ENCODE measurements around the gene CYB5D1. TPM values are rescaled to one million over a fixed set of nuclear protein-coding genes. Genes with fewer than 3 reads are reported as not detected.
A peak's percentile ranks its signal among the peaks of the same experiment; 100 is the strongest.

The CYB5D1 gene
- polyA plus RNA-seq, 1 experiment, result 8.1 TPM

- ChIA-PET CTCF (interaction anchor here (0.6 to 1.5 kb wide), 3 partner anchors 13 to 25 kb away, joined by 3 read pairs; no protein-coding TSS in a partner anchor), POLR2A (interaction anchor here (4.3 kb wide), 1 partner anchor 19 kb away, joined by 21 read pairs; the partner anchor contains the start of genes CYB5D1 and NAA38)
- peak overlapping the region; percentile 68 for H3K27ac ChIP-seq (ENCODE audit: low read depth, low read length)
- no peak for DNase-seq (ENCODE audit: low read depth, low spot score)
- no peaks in the 10 kb centered on the region; the same call in 1 of the 2 replicates for H3K9me3 ChIP-seq (ENCODE audit: control insufficient read depth, insufficient read depth, low read length)
- TF ChIP-seq, protein P1, sequence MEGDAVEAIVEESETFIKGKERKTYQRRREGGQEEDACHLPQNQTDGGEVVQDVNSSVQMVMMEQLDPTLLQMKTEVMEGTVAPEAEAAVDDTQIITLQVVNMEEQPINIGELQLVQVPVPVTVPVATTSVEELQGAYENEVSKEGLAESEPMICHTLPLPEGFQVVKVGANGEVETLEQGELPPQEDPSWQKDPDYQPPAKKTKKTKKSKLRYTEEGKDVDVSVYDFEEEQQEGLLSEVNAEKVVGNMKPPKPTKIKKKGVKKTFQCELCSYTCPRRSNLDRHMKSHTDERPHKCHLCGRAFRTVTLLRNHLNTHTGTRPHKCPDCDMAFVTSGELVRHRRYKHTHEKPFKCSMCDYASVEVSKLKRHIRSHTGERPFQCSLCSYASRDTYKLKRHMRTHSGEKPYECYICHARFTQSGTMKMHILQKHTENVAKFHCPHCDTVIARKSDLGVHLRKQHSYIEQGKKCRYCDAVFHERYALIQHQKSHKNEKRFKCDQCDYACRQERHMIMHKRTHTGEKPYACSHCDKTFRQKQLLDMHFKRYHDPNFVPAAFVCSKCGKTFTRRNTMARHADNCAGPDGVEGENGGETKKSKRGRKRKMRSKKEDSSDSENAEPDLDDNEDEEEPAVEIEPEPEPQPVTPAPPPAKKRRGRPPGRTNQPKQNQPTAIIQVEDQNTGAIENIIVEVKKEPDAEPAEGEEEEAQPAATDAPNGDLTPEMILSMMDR (IDR thresholded peaks at IDR 0.05; ENCODE audit: low read depth, low read length), result no peak
- H3K27me3 ChIP-seq (ENCODE audit: control insufficient read depth, insufficient read depth, low read length), result no peaks in the 10 kb centered on the region
- peak overlapping the region; percentile 84 for H3K4me3 ChIP-seq (ENCODE audit: low read depth, low read length)
Observed at GRCh38 chr17:7838090-7839075, 19.4 kb upstream of the CYB5D1 start.

- CTCF ChIA-PET, result interaction anchor here (0.6 kb wide), 1 partner anchor 24 kb away, joined by 3 read pairs; no protein-coding TSS in a partner anchor
- Histone ChIP-seq H3K27me3 (ENCODE audit: control insufficient read depth, insufficient read depth, low read length) (no peaks in the 10 kb centered on the region), H3K4me3 (ENCODE audit: low read depth, low read length) (peak overlapping the region; percentile 84), H3K9me3 (ENCODE audit: control insufficient read depth, insufficient read depth, low read length) (peaks cover 3% of the 10 kb centered on the region; the same call in 1 of the 2 replicates), H3K27ac (ENCODE audit: low read depth, low read length) (peak overlapping the region; percentile 68)
- TF ChIP-seq, protein P1 (IDR thresholded peaks at IDR 0.05; ENCODE audit: low read depth, low read length), result no peak
- POLR2A ChIA-PET, result interaction anchor here (4.3 kb wide), 1 partner anchor 18 kb away, joined by 21 read pairs; the partner anchor contains the start of genes CYB5D1 and NAA38
- no peak for DNase-seq (ENCODE audit: low read depth, low spot score)
Observed at GRCh38 chr17:7839190-7839875, 18.5 kb upstream of the CYB5D1 start.

DNA sequence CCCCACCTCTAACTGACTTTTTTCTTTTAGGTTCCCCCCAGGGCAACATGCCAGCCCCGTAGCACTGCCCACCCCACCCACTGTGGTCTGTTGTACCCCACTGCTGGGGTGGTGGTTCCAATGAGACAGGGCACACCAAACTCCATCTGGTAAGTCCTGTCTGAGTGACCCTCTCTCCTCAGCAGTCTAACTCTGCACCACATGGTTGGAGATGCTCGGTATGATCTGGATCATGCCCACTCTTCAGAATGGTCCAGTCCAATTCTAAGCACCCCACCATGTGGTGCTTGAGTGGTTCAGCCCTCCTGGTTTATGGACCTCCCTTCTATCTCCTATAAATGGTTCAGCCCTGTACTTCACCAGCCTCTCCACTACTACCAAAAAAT lies 17.9 kb upstream of the CYB5D1 start:
- H3K27me3 ChIP-seq (ENCODE audit: control insufficient read depth, insufficient read depth, low read length), result no peaks in the 10 kb centered on the region
- ChIA-PET CTCF (no interaction called here), POLR2A (no interaction called here)
- 0 out of 2 replicates have a peak overlapping the region, but pooled peaks have one; percentile 20 for H3K4me3 ChIP-seq (ENCODE audit: low read depth, low read length)
- H3K27ac ChIP-seq (ENCODE audit: low read depth, low read length), result no peak overlapping the region
- TF ChIP-seq, protein P1 (IDR thresholded peaks at IDR 0.05; ENCODE audit: low read depth, low read length), result no peak
- H3K9me3 ChIP-seq (ENCODE audit: control insufficient read depth, insufficient read depth, low read length), result peaks cover 4% of the 10 kb centered on the region; the same call in 1 of the 2 replicates
- no peak for DNase-seq (ENCODE audit: low read depth, low spot score)

GRCh38 chr17:7840441-7840840 lies 17.4 kb upstream of the CYB5D1 start:
- POLR2A ChIA-PET, result no interaction called here
- peaks cover 4% of the 10 kb centered on the region; the same call in 1 of the 2 replicates for H3K9me3 ChIP-seq (ENCODE audit: control insufficient read depth, insufficient read depth, low read length)
- H3K27ac ChIP-seq (ENCODE audit: low read depth, low read length), result no peak overlapping the region
- H3K4me3 ChIP-seq (ENCODE audit: low read depth, low read length), result no peak overlapping the region
- CTCF ChIA-PET, result interaction anchor here (1.0 kb wide), 1 partner anchor 11 kb away, joined by 3 read pairs; no protein-coding TSS in a partner anchor
- DNase-seq (ENCODE audit: low read depth, low spot score), result no peak
- H3K27me3 ChIP-seq (ENCODE audit: control insufficient read depth, insufficient read depth, low read length), result no peaks in the 10 kb centered on the region
- TF ChIP-seq, protein P1 (IDR thresholded peaks at IDR 0.05; ENCODE audit: low read depth, low read length), result no peak

Data from AG04450 (cell line).